HG02759 (cell line): ENCODE results near the gene PDXK.

Experiments
- ATAC-seq: cut with Tn5 transposase; IDR thresholded peaks from one replicate; pipeline ENCODE4 v1.9.1; 2021; ENCODE audit warnings: mild to moderate bottlenecking, moderate library complexity; ENCODE audit not compliant: unreplicated experiment

Gene PDXK

DNA sequence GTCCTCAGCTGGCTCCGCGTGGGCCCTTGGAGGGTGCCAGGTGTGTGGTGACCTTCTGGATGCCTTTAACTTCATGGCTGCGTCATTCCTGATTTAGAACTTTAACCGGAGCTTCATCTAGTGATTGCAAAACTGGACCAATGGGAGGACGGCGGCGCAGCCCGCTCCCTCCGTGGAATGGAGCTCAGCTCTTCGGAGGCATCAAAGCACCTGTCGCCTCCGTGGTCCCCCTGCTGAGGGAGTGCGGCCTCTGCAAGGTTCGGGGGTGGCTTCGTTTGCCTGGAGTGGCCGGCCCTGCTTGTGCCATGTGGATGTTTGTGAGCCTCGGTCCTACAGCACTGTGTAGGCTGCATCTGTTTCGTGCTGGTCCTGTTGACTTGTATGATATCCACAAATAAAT lies 43.0 kb downstream of the PDXK start:
- ATAC-seq: no peak

DNA sequence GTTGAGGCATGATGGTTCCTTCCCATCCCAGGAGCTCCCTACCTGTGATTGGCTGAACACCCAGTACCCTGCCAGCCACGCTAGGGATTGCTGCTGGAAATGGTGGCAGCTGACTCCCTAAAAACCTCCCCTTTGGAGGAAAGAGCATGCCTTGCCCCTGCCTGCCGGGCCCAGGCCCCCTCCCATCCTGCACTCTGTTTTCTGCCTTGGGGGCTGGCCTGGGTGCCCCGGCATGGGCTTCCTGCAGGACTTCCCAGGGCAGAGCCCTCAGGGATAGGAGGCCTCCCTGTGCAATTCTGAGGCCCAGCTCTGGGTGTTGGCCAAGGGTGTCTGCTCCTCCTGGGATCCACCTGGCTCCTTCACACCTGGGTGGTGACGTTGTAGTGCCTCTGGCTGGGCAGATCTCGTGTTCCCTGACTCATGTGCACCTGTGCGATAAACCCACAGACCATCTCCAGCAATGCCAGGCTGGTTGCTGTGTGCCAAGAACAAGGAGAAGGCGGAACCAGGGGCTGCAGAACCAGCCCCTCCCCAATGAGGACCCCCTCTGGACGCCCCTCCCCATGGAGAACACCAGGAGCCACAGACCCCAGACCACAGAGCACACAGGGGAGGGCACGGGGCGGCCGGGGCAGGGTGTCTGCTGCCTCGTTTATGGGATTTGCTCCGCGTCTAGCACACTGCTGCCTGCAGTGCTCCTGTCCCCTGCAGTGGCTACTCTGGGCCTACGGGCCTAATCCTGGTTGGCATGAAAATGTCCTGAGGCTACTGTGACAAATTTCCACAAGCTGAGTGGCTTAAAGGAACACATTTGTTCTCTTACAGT lies 43.6 kb downstream of the PDXK start:
- ATAC-seq: no peak

DNA sequence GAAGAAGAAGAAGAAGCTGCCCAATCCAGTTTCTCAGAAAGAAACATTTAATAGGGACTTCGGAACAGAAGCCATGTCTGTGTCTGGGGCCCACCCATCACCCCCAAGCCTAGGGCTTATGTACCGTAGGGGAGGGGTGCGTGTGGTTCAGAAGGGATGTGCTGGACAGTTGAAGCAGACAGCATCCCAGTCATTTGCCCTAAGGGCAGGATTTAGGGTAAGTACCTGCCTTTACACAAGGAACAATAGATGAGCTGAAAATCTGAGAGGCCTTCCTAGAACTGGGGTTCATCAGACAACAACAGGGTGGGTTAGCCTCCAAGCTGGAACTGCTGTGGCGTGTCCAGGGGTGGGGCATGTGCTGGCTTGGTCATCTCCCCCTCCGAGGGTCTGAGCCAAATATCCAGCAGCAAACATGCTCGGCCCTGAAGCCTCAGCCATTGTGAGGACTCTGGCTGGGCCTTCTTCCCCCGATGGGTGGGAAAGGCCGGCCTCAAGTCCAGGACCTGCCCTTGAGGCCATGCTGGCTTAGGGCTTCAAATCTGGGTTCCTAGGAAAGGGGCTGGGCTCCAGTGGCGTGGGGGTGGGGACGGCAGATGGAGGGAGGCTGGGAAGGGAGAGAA lies 45.1 kb downstream of the PDXK start:
- ATAC-seq: no peak

DNA sequence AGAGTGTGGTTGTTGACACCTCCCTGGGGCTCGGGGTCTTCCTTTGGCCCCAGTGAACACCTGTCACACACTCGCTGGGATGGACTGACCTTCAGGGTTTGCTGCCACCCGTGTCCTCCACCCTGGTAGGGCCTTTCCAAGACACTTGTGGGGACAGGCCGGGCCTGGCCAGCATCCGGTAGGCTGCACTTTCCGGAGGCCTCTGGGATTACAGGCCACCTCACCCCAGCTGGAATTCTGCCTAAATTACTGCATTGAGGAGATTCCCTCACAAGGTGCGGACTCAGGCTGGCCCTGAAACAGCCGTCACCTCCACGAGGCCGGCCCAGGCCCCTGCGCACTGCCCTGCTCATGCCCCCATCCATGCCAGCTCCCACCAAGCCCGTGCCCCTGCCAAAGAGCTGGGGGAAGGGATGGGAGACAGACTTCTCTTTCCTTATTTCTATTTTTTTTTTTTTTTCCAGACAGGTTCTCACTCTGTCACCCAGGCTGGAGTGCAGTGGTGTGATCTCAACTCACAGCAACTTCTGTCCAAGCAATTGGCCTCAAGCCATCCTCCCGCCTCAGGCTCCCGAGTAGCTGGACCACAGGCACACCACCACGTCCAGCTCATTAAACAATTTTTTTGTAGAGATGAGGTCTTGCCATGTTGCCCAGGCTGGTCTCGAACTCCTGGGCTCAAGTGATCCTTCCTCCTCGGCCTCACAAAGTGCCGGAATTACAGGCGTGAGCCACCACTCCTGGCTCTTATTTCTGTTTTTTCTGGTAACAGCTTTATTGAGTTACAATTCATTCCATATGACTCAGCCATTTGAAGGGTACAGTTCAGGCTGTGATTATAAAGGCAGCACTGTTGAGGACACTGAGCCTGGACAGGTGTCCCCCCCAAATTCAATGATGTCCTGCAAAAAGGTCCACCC lies 45.9 kb downstream of the PDXK start:
- ATAC-seq: no peak

DNA sequence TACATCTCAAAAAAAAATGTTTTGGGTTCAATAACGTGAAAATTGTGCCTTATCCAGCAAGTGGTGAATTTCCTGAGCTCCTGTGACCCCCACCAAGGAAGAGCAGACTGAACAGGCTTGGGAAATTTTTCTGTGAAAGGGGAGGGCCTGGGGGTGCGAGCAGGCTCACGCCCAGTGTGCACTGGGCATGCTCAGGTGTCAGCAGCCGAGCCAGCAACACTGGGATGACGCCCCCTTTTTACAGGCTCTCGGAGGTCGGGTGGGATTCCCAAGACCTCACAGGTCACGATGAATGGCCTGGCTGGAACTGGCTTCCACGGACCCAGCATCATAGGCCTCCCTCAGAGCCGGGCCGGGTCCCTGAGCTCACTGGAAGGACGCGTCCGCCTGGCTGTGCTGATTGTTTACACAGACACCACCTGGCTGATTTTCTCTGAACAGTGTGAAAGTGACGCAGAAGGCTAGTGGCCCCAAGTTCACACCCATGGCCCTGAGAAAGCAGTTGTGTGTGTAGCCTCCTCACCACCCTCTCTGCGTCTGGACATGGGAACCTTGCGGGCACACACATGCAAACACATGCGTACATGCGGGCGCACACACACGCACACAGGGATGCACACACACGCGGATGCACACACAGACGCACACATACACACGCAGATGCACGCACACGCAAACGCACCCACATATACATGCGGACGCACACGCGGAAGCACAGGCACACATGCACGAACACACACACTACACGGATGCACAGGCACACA lies 48.0 kb downstream of the PDXK start:
- ATAC-seq: no peak

DNA sequence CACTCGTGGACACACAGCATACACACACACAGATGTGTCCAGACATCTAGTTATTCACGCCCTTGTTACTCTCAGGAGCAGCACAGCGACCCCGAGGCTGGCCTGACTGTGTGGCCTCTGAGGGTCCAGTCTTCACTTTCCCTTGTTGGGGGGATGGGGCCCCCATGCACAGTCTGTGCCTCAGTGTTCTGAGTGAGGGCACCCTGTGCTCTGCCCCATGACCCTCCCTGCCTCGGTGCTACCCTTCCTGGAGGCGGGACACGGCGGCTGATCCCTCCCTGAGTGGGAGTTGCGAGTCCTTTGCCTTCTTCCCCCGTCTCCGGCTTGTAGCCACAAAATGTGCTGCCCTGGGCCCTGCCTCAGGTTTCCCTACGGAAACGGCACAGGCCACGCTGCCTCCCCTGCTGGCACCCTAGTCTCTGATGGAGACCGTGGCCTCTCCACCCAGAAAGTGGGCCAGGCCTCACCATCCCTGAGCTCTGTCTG lies 48.6 kb downstream of the PDXK start:
- no peak for ATAC-seq

DNA sequence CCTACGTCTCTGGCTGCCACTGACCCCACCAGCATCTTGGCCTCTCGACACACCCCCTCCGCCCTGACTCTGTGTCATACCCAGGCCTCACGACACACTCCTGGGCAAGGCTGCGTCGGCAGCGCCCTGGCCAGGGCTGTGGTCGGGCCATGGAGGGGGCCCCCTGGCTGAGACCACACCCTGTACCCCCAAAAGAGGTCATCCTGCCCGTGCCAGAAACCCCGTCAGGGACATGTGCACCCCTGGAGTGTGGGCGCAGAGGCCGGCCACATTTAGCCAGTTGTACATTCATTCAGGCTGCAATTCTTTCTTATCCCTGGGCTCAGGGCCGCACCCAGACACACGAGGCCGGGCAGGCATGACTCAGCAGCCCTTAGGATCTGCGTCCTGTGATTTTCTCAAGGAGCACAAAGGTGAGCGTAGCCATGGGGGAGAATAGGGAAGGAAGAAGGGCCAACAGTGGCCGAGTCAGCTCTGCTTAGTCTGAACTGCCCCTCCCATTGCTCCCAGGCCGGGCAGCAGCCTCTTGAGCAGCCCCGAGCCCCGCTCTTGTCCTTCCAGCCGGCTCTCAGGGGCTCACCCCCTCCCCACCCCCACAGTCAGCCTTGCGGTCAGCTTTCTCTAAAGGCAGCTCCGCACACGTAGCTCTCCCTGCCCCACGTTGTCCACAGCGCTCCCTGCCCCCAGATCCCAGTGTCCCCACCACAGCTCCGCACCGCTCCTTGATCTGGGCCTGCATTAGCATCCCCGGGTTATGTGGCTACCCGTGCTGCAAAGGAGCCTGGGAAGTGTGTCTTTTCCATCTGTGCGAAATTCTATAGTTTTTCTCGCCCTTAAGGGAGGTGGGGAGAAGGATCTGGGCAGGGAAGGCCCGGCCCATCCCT lies 49.3 kb downstream of the PDXK start:
- no peak for ATAC-seq

DNA sequence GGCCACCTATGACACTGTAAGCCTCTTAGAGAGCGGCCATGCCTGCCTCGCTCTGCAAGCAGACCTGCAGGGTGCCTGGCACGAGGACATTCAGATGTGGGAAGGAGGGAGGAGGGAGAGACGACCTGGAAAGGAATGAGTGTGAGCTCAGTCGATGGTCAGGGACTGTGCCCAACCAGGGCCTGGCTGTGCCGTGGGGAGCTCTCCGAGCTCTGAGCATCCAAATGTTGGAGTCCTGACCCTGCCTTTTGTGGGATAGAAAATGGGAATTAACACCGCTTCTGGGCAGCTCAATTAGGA lies 49.9 kb downstream of the PDXK start:
- no peak for ATAC-seq

DNA sequence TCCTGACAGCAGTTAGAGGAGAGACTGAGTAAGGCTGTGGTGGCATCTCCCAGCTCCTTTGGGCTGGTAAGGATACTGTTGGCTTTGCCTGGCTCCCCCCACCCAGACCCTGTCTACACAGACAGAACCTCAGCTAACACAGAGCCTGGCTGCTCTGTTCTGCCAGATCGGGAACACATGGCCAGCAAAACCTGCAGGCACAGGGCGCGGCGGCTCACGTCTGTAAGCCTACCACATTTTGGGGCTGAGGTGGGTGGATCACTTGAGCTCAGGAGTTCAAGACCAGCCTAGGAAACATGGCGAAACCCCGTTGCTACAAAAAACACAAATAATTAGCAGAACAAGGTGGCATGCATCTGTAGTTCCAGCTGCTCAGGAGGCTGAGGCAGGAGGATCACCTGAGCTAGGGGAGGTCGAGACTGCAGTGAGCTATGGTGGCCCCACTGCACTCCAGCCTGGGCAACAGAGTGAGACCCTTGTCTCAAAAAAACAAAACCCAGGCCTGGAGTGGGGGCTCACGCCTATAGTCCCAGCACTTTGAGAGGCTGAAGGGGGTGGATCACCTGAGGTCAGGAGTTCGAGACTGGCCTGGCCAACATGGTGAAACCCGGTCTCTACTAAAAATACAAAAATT lies 50.5 kb downstream of the PDXK start:
- no peak for ATAC-seq

DNA sequence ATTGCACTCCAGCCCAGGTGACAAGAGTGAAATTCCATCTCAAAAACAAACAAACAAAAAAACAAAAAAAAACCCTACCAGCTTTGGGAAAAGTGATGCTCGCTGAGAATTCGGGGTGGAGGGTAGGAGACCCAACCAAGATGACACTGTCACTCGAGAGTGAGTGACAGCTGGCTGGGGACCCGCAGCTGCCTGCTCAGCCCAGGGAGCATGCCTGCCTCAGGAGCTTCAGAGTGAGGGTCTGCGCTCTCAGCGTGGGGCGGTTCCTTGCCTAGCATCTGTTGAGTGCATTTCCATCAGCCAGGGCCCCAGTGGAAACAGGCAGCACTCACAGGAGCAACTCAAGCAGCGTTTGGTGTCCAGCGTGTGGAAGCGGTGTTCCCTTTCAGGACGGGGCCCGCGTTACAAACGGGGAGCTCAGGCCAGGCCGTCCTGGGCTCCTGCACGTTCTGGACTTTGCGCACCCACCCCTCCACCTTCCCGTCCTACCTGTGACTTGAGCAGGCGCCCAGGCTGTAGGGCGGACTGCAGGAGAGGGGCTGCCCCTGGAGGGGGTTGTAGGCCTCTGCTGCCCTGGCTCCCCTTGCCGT lies 51.2 kb downstream of the PDXK start:
- no peak for ATAC-seq

DNA sequence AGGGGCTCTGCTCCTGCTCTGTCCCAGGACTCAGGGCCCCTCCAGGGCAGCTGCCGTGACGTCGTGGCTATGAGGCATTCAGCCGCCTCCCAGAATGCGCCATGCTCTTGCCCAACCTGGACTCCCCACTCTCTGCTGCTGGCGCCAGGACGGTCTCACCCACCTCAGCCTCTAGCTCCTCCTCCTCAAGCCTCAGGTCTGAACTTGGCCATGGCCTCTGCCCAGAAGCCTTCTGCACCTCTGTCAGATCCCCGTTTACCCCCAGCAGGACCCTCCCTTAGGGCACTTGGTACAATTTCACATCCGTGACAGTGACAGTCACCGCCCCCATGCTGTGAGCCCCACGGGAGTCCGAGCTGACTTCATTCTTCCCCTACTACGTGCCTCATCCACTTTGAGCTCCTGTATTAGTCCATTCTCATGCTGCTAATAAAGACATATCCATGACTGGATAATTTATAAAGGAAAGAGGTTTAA lies 52.3 kb downstream of the PDXK start:
- no peak for ATAC-seq

DNA sequence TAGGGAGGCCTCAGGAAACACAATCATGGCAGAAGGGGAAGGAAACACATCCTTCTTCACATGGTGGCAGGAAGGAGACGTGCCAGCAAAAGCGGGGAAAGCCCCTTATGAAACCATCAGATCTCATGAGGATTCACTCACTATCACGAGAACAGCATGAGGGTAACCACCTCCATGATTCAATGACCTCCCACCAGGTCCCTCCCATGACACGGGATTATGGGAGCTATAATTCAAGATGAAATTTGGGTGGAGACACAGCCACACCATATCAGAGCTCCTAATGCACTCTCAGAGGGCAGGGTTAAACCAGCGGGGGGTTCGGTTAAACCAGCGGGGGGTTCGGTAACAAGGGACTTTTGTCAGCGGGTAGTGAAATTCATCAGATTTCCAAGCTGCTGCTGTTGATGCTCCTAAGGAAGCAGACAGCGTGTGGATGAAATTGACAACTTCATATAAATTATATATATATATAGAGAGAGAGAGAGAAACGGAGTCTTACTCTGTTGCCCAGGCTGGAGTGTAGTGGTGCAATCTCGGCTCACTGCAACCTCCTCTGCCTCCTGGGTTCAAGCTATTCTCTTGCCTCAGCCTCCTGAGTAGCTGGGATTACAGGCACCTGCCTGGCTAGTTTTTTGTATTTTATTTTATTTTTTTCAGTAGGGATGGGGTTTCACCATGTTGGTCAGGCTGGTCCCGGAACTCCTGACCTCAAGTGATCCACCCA lies 52.9 kb downstream of the PDXK start:
- no peak for ATAC-seq

DNA sequence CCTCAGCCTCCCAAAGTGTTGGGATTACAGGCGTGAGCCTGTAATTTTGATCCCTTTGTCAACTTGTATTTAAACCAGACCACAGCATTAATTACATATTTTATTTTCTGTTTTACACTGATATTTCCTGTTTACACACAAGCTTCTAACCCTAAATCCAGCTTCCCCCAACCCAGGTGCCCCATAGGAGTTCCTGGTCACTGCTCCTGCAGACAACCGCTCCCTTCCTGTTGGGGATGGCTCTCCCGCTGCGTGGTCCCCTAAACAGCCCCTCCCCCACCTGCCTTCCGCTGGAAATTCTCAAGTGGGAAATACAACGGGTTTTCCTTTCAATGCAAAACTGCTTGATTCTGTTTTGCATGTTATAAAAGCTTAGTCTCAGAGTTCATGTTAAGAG lies 53.5 kb downstream of the PDXK start:
- ATAC-seq: no peak

DNA sequence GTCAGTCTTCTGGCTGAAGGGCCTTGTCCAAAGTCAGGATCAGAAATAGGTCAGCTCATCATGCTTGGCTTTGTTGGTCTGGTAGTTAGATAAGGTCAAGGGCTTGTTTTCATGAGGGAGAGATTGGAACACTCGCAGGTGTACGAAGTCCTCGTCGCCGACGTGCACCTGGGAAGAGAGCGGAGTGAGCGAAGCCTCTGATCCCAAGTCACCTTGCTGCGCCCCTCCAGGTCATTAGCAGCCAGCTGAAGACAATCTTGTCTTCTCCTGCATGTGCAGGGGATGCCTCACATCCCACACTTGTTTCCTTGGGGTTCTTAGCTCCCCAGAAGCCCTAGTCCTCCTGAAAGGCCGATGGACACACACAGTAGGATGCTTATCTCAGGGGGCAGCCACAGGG lies 55.2 kb downstream of the PDXK start:
- ATAC-seq: no peak

DNA sequence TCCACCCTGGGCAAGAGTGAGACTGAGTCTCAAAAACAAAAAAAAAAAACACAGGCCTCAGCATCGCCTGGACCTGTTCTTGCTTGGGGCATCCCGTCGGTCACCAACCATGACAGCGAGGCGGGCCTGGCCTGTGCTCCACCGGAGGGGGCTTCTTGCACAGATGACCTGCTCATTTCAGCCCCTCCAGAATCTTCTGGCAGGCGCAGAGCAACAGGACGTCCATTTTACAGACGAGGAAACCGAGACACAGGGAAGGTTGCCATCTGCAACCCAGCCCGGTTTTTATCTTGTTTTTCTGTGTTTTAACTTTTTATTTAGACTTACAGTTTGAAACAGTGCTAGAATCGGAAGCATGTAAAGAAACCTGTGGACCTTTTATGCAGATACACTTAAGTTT lies 56.3 kb downstream of the PDXK start:
- ATAC-seq: no peak

DNA sequence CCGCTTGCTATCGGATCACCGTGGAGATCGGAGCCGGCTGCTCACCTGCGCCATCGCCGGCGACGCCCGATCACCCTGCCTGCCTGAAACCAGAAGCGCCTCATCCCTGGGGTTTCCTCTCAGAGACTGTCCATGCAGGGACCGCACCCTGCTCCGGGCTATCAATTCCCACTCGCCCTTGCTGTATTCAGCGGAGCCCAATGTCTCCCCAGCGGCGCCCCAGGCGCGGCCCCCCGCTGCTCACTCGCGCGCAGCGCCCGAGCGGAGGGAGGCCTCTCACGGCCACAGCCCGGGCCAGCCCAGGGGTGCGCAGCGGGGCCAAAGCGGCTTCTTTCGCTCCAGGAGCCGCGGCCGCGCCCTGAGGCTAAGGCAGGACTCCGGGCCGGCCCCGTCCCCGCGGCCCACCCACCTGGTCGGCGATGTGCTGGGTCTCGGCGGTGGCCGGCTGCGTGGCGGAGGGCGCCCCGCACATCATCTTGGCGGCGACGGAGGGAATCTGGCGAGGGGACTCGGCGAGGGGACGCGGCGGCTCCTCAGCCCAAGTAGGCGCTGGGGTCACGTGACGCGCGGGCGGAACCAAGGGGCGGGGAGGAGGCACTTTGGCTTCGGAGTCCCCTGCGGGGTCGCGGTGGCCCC lies 57.0 kb downstream of the PDXK start, which contains the start of gene CSTB:
TSS of gene CSTB (minus strand) at position 514 of the 636 bp plus-strand sequence. CDS start at position 475, 39 bp downstream.
- peak; percentile 81 for ATAC-seq

DNA sequence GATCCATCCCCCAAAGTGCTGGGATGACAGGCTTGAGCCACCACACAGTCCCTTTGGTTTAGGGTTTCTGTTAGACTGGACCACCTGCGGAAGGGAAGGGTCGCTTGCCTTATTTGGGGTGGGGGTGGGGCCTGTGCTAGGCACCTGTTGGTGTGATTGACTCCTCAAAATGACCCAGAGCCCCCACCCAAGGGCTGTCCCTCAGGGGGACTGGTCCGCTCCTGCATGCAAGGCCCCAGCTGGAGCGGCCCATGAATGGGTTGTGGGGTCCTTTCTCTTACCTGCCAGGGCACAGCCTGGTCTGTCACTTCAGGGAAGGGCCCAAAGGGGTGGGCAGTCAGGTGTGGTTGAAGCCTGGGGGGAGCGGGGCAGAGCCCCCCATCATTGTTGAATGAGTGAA lies 59.0 kb downstream of the PDXK start:
- ATAC-seq: no peak
